ENCODE data around the gene DENND1B. TPM values are rescaled to one million over a fixed set of nuclear protein-coding genes. Genes with fewer than 3 reads are reported as not detected.

The DENND1B gene
- total and polyA plus RNA-seq, 2 of the 8 experiments (the other 6 are each of a cell fraction or from before 2014, with no cell fraction given), result 0.74 to 3.3 TPM

DNA sequence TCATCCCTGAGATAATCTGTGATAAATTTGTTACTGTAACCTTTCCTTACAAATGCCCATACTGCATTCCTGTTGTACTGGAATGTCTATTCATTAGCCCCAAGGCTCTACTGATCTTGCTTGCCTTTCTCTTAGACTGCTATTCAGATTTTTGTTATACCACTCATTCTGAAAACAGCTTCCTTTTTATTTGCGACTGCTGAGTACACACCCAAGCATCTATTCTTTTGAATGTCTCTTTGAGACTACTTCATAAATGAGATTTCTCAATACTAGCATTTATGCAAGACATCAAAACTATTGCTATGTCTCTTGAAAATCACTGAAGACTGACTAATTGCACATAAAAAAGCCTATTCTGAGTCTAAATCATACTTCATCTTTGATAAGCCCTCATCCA, 38.6 kb downstream of the DENND1B start:
- no peak overlapping the region for H2BK20ac ChIP-seq (ENCODE audit: low read length)
- no peaks in the 10 kb centered on the region for H3K23me2 ChIP-seq (ENCODE audit: low read depth, low read length)
- H3K79me1 ChIP-seq (ENCODE audit: low read depth, low read length), result no peaks in the 10 kb centered on the region
- H3K56ac ChIP-seq (replicated peaks; ENCODE audit: insufficient read length, low read depth, low read length), result no peak overlapping the region
- no peak overlapping the region for H3K18ac ChIP-seq (ENCODE audit: extremely low read depth, low read length)
- H2BK120ac ChIP-seq (replicated peaks; ENCODE audit: low read depth, low read length), result no peak overlapping the region
- H3K36me3 ChIP-seq (ENCODE audit: control insufficient read depth in 2 of 4, insufficient read depth in 4 of 4, low read length in 3 of 4), result no peaks in the 10 kb centered on the region
- ChIA-PET CTCF (ENCODE audit: partially characterized antibody) (interaction anchor here (0.6 to 1.5 kb wide), 7 partner anchors 13 to 172 kb away, joined by 3 to 5 read pairs (median 3); no protein-coding TSS in a partner anchor), POLR2A (ENCODE audit: partially characterized antibody) (no interaction called here)
- H4K5ac ChIP-seq (ENCODE audit: insufficient read length, low read depth, low read length), result no peak overlapping the region
- FAIRE-seq, result no peak
- 83% methylated on average over 1 of the region's 1 CpG; no CpG with 5 or more reads in 1 of the 2 experiments for WGBS, 2 experiments (ENCODE audit: extremely low coverage in 1 of 2, insufficient coverage in 1 of 2, insufficient read length in 1 of 2, insufficient replicate concordance in 2 of 2, low coverage in 1 of 2, low lambda C conversion rate in 2 of 2, missing lambda C conversion rate in 1 of 2)
- no peak overlapping the region for H2BK5ac ChIP-seq (ENCODE audit: low read depth, low read length)
- no peaks in the 10 kb centered on the region for H3K79me2 ChIP-seq (ENCODE audit: control insufficient read depth in 1 of 2, insufficient read depth in 2 of 2, low read length in 2 of 2)
- no peak overlapping the region for H3K4ac ChIP-seq (replicated peaks; ENCODE audit: insufficient read length, low read depth, low read length)
- H3K4me3 ChIP-seq (ENCODE audit: extremely low read depth in 1 of 4, insufficient read depth in 2 of 4, low read depth in 3 of 4, low read length in 4 of 4), result no peak overlapping the region
- TF ChIP-seq NRF1 (IDR thresholded peaks at IDR 0.05; ENCODE audit: low read depth, low read length), result no peak
- H2BK12ac ChIP-seq (ENCODE audit: low read depth, low read length), result no peak overlapping the region
- H3K9ac ChIP-seq (replicated peaks in 1 of 4; ENCODE audit: extremely low read depth in 1 of 4, low read depth in 3 of 4, low read length in 3 of 4), result no peak overlapping the region
- H3K27me3 ChIP-seq (replicated peaks in 1 of 4; ENCODE audit: control insufficient read depth in 3 of 4, extremely low read depth in 1 of 4, insufficient read depth in 3 of 4, low read length in 3 of 4), result no peaks in the 10 kb centered on the region
- H4K8ac ChIP-seq (ENCODE audit: extremely low read depth, insufficient read depth, low read length), result no peak overlapping the region
- no peak overlapping the region for H2AK5ac ChIP-seq (ENCODE audit: low read depth, low read length)
- H3K14ac ChIP-seq (ENCODE audit: insufficient read length), result no peak overlapping the region
- no peak overlapping the region for H3K23ac ChIP-seq (ENCODE audit: insufficient read length)
- H2BK15ac ChIP-seq (ENCODE audit: low read length), result no peak overlapping the region
- H2AFZ ChIP-seq (ENCODE audit: low read length), result no peak overlapping the region
- H3K4me2 ChIP-seq (ENCODE audit: insufficient read depth in 1 of 2, low read depth in 2 of 2, low read length in 2 of 2), result no peak overlapping the region
- H4K91ac ChIP-seq (replicated peaks; ENCODE audit: insufficient read length, low read length), result no peak overlapping the region
- H3K9me3 ChIP-seq (ENCODE audit: insufficient read depth in 2 of 2, low read depth in 1 of 2, low read length in 1 of 2), result no peaks in the 10 kb centered on the region
- no peak for DNase-seq (ENCODE audit: low read depth in 1 of 2, low spot score in 2 of 2)
- peaks cover 0 to 3% (median 0%) of the 10 kb centered on the region in 4 experiments; a peak in 1 of 7 replicates for H3K4me1 ChIP-seq (replicated peaks in 1 of 4; ENCODE audit: control insufficient read depth in 3 of 4, insufficient read depth in 4 of 4, low read length in 3 of 4)
- no peak overlapping the region for H3K27ac ChIP-seq (ENCODE audit: low read depth, low read length)
- no peaks in the 10 kb centered on the region for H4K20me1 ChIP-seq (replicated peaks in 1 of 2; ENCODE audit: control insufficient read depth in 1 of 2, insufficient read depth in 2 of 2, low read length in 2 of 2)

Data from H1 (cell line).